IMR-90 (cell line): ENCODE data around the gene ZNF407. TPM values are rescaled to one million over a fixed set of nuclear protein-coding genes. Genes with fewer than 3 reads are reported as not detected.

Source experiments
- ATAC-seq: fragments of 200-7000 bp; cut with Tn5 transposase; 2 replicates; pipeline ENCODE4 v1.9.1; 2020; ENCODE audit warnings: low read depth, mild to moderate bottlenecking, moderate library complexity
- BruUV-seq: library from RNA; stranded (reverse); fragments of 400-500 nt; replicated peaks from 2 replicates; lab custom pipeline; 2021; lab: Mats Ljungman, UMichigan
- CTCF ChIA-PET: fragments of 300-600 bp; formaldehyde crosslinking; extraction: SDS; loops from one replicate; lab custom pipeline; 2021; ENCODE audit warnings: antibody characterized with exemption; lab: Yijun Ruan, JAX
- POLR2A ChIA-PET: fragments of 300-600 bp; sonication (Branson Sonifier 250); formaldehyde crosslinking; loops from one replicate; lab custom pipeline; 2022; ENCODE audit warnings: antibody characterized with exemption; ENCODE audit not compliant: unreplicated experiment; lab: Charles Lee
- DNase-seq: peaks from one replicate; pipeline ENCODE4 v3.0.0; 2013
- H2AFZ ChIP-seq: replicated peaks from 2 replicates; pipeline ENCODE3; 2013; ENCODE audit warnings: low read length, mild to moderate bottlenecking; ENCODE audit not compliant: poor library complexity
- H2AK5ac ChIP-seq: 2 replicates; pipeline ENCODE4 v1.6.1; 2013; ENCODE audit warnings: low read depth, low read length, inconsistent platforms
- H2AK9ac ChIP-seq: replicated peaks from 2 replicates; pipeline ENCODE3; 2013; ENCODE audit warnings: mild to moderate bottlenecking, low read depth, low read length, moderate library complexity; ENCODE audit not compliant: poor library complexity
- H2BK120ac ChIP-seq: 2 replicates; pipeline ENCODE4 v1.6.1; 2013; ENCODE audit warnings: low read depth, low read length, inconsistent platforms
- H2BK15ac ChIP-seq: 3 replicates; pipeline ENCODE4 v1.6.1; 2013; ENCODE audit warnings: low read depth, low read length, inconsistent platforms
- H2BK20ac ChIP-seq: 2 replicates; pipeline ENCODE4 v1.6.1; 2013; ENCODE audit warnings: low read depth, mild to moderate bottlenecking, inconsistent platforms, low read length, moderate library complexity
- H2BK5ac ChIP-seq: 2 replicates; pipeline ENCODE4 v1.6.1; 2013; ENCODE audit warnings: mild to moderate bottlenecking, low read depth, low read length, inconsistent platforms; ENCODE audit not compliant: poor library complexity, severe bottlenecking
- H3K14ac ChIP-seq: replicated peaks from 2 replicates; pipeline ENCODE4 v1.6.1; 2013; ENCODE audit warnings: low read depth, low read length, inconsistent platforms
- H3K18ac ChIP-seq: 2 replicates; pipeline ENCODE4 v1.6.1; 2013; ENCODE audit warnings: low read depth, low read length, control low read depth
- H3K23ac ChIP-seq: 2 replicates; pipeline ENCODE4 v1.6.1; 2013; ENCODE audit warnings: low read depth, low read length, inconsistent platforms
- H3K27ac ChIP-seq: 2 replicates; pipeline ENCODE4 v1.5.1; 2013; ENCODE audit warnings: mild to moderate bottlenecking, control low read depth, low read length; ENCODE audit not compliant: insufficient read depth
- H3K27me3 ChIP-seq: 2 replicates; pipeline ENCODE4 v1.6.1; 2013; ENCODE audit warnings: low read length; ENCODE audit not compliant: control insufficient read depth, insufficient read depth
- H3K36me3 ChIP-seq: 2 replicates; pipeline ENCODE4 v1.6.1; 2013; ENCODE audit warnings: low read length, mixed read lengths; ENCODE audit not compliant: control insufficient read depth, insufficient read depth
- H3K4ac ChIP-seq: 2 replicates; pipeline ENCODE4 v1.6.1; 2013; ENCODE audit warnings: low read depth, low read length, inconsistent platforms
- H3K4me1 ChIP-seq: 2 replicates; pipeline ENCODE4 v1.6.1; 2013; ENCODE audit warnings: low read length, mixed read lengths; ENCODE audit not compliant: control insufficient read depth, insufficient read depth
- H3K4me2 ChIP-seq: 2 replicates; pipeline ENCODE4 v1.6.1; 2013; ENCODE audit warnings: low read depth, mild to moderate bottlenecking, control low read depth, low read length, moderate library complexity
- H3K4me3 ChIP-seq: 2 replicates; pipeline ENCODE4 v1.5.1; 2013; ENCODE audit warnings: low read depth, mild to moderate bottlenecking, control low read depth, low read length, moderate library complexity; ENCODE audit not compliant: insufficient read depth
- H3K56ac ChIP-seq: 2 replicates; pipeline ENCODE4 v1.6.1; 2013; ENCODE audit warnings: low read length, inconsistent platforms; ENCODE audit not compliant: insufficient read depth; ENCODE audit errors: extremely low read depth
- H3K79me1 ChIP-seq, 2 experiments: 2 replicates each; pipeline ENCODE4 v1.6.1; 2013; ENCODE audit warnings: low read length in 2 of 2, inconsistent platforms in 1 of 2, low read depth in 1 of 2
- H3K9ac ChIP-seq: 2 replicates; pipeline ENCODE4 v1.6.1; 2013; ENCODE audit warnings: low read depth, low read length, control low read depth
- H3K9me1 ChIP-seq: 2 replicates; pipeline ENCODE4 v1.6.1; 2013; ENCODE audit warnings: low read length, inconsistent platforms; ENCODE audit not compliant: insufficient read depth
- H3K9me3 ChIP-seq: 2 replicates; pipeline ENCODE4 v1.6.1; 2013; ENCODE audit warnings: low read length; ENCODE audit not compliant: control insufficient read depth, insufficient read depth
- H4K20me1 ChIP-seq: 2 replicates; pipeline ENCODE4 v1.6.1; 2013; ENCODE audit warnings: low read length, inconsistent platforms; ENCODE audit not compliant: insufficient read depth
- H4K5ac ChIP-seq: 2 replicates; pipeline ENCODE4 v1.6.1; 2013; ENCODE audit warnings: mild to moderate bottlenecking, low read depth, low read length, control low read depth
- H4K8ac ChIP-seq, 2 experiments: 2 replicates each; pipeline ENCODE4 v1.6.1; 2013; ENCODE audit warnings: low read depth in 2 of 2, low read length in 2 of 2, control low read depth in 1 of 2, inconsistent platforms in 1 of 2
- H4K91ac ChIP-seq: 2 replicates; pipeline ENCODE4 v1.6.1; 2013; ENCODE audit warnings: low read depth, low read length, inconsistent platforms; ENCODE audit not compliant: insufficient read depth
- BHLHE40 ChIP-seq: fragments of 150-350 bp; IDR thresholded peaks from 2 replicates; pipeline ENCODE4 v1.6.1; 2016; ENCODE audit warnings: mild to moderate bottlenecking, low read depth, low read length
- ELK1 ChIP-seq: fragments of 150-350 bp; IDR thresholded peaks from 2 replicates; pipeline ENCODE4 v1.6.1; 2016; ENCODE audit warnings: low read depth, mild to moderate bottlenecking, low read length, moderate library complexity, borderline replicate concordance
- MAFK ChIP-seq: IDR thresholded peaks from 2 replicates; pipeline ENCODE4 v1.6.1; 2012; ENCODE audit warnings: low read depth, low read length, improper control_type of control experiment
- MAZ ChIP-seq: IDR thresholded peaks from 2 replicates; pipeline ENCODE4 v1.6.1; 2012; ENCODE audit warnings: low read depth, mild to moderate bottlenecking, low read length, improper control_type of control experiment, moderate library complexity, borderline replicate concordance
- MXI1 ChIP-seq: IDR thresholded peaks from 2 replicates; pipeline ENCODE4 v1.6.1; 2012; ENCODE audit warnings: low read depth, mild to moderate bottlenecking, low read length, moderate library complexity, borderline replicate concordance
- NFE2L2 ChIP-seq: fragments of 150-350 bp; IDR thresholded peaks from 2 replicates; pipeline ENCODE4 v1.6.1; 2016; ENCODE audit warnings: low read depth, mild to moderate bottlenecking, low read length
- RAD21 ChIP-seq: IDR thresholded peaks from 2 replicates; pipeline ENCODE4 v1.6.1; 2012; ENCODE audit warnings: low read length, improper control_type of control experiment
- RFX5 ChIP-seq: IDR thresholded peaks from 2 replicates; pipeline ENCODE4 v1.8.0; 2012; ENCODE audit warnings: low read depth, mild to moderate bottlenecking, low read length, moderate library complexity
- SMC3 ChIP-seq: fragments of 150-350 bp; IDR thresholded peaks from 2 replicates; pipeline ENCODE4 v1.6.1; 2016; ENCODE audit warnings: low read depth, mild to moderate bottlenecking, antibody characterized with exemption, low read length, moderate library complexity
- WGBS, 2 experiments: methylation state at CpG; one replicate each; pipeline versions ENCODE4 v1.1.5 to v1.1.7; 2013; ENCODE audit warnings: missing lambda C conversion rate in 2 of 2; ENCODE audit not compliant: insufficient read length in 1 of 2; ENCODE audit errors: extremely low coverage in 2 of 2; 5-methylcytosine and 5-hydroxymethylcytosine counted together
- dilution Hi-C: fragments of 300-500 bp; cut with HindIII; formaldehyde crosslinking; loops from one replicate; pipeline ENCODE4 v1.14.3; 2018; ENCODE audit warnings: low sequenced_read_pairs; ENCODE audit not compliant: unreplicated experiment
- in situ Hi-C: fragments of 300-500 bp; cut with MboI; formaldehyde crosslinking; loops from 3 replicates; pipeline ENCODE4 v1.14.3; 2019; ENCODE audit warnings: low sequenced_read_pairs, inconsistent platforms, mixed read lengths
- intact Hi-C: fragments of 100-400 bp; cut with micrococcal nuclease; formaldehyde crosslinking; loops from 2 replicates; pipeline ENCODE4 v1.10.0; 2022
- polyA plus RNA-seq, 3 experiments: library from polyadenylated mRNA; depleted of rRNA; stranded (reverse); fragments of >200 nt; gene quantifications; 2 replicates each; pipeline ENCODE4 v1.2.3, GENCODE V29; 2012; ENCODE audit warnings: low replicate concordance in 1 of 3
- total RNA-seq: library from RNA; depleted of rRNA; stranded (reverse); fragments of >200 nt; gene quantifications from 2 replicates; pipeline ENCODE4 v1.2.3, GENCODE V29; 2012

The ZNF407 gene
- total and polyA plus RNA-seq, 2 of the 4 experiments (the other 2 are of a cell fraction), result 3.1 to 20.1 TPM

GRCh38 chr18:75003039-75003438, 405.4 kb downstream of the ZNF407 start:
- Histone ChIP-seq H3K4me3 (no peak overlapping the region), H3K23ac (no peak overlapping the region), H3K14ac (no peak overlapping the region), H3K36me3 (no peaks in the 10 kb centered on the region), H2AK5ac (no peak overlapping the region), H3K9me1 (no peaks in the 10 kb centered on the region), H3K9me3 (no peaks in the 10 kb centered on the region), H3K27me3 (no peaks in the 10 kb centered on the region), H3K4me1 (no peaks in the 10 kb centered on the region; the same call in 1 of the 2 replicates), H3K9ac (no peak overlapping the region), H2BK120ac (no peak overlapping the region), H3K4ac (no peak overlapping the region), H4K91ac (no peak overlapping the region), H2BK15ac (no peak overlapping the region), H2AFZ (no peak overlapping the region), H4K20me1 (no peaks in the 10 kb centered on the region), H3K4me2 (no peak overlapping the region), H2BK5ac (no peak overlapping the region), H3K56ac (no peak overlapping the region), H3K27ac (no peak overlapping the region), H2BK20ac (no peak overlapping the region), H3K79me1 (no peaks in the 10 kb centered on the region), H4K5ac (no peak overlapping the region), H2AK9ac (no peak overlapping the region), H3K18ac (no peak overlapping the region), H4K8ac (no peak overlapping the region)
- in situ Hi-C loops (no loop called here), dilution Hi-C loops (no loop called here), intact Hi-C loops (no loop called here)
- BruUV-seq, result no TSS peak
- TF ChIP-seq MAFK, result no peak
- TF ChIP-seq MAZ, result no peak
- TF ChIP-seq SMC3, result no peak
- no peak for TF ChIP-seq BHLHE40
- no peak for TF ChIP-seq MXI1
- TF ChIP-seq ELK1, result no peak
- no peak for TF ChIP-seq NFE2L2
- TF ChIP-seq RAD21, result no peak
- TF ChIP-seq RFX5, result no peak
- POLR2A ChIA-PET, result no interaction called here
- CTCF ChIA-PET, result no interaction called here
- WGBS, 2 experiments, result no CpG with 5 or more reads among the region's 2 CpGs
- ATAC-seq (no peak), DNase-seq (peak; percentile 24)
